HG02970 (cell line): ENCODE data around the gene UNC13D.

Experiments
- ATAC-seq: cut with Tn5 transposase; IDR thresholded peaks from one replicate; pipeline ENCODE4 v1.9.1; 2021; ENCODE audit warnings: mild to moderate bottlenecking, moderate library complexity, moderate number of reproducible peaks; ENCODE audit not compliant: unreplicated experiment, low FRiP score

UNC13D gene

DNA sequence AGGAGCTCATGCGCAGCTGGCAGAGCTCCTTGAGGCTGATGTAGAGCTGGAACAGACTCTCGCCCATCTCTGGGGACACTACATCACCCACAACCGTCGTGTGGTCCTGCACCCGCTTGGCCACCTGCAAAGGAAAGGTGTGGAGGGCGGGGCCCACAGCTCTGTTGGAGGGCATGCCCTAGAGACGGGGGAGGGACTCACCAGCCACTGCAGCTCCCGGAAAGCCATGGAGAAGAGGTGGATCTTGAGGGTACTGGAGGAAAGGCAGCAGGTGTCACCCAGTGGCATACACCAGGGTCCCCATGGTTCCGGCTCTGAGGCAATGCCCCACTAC, 8.6 kb downstream of the UNC13D start:
- ATAC-seq = no peak

DNA sequence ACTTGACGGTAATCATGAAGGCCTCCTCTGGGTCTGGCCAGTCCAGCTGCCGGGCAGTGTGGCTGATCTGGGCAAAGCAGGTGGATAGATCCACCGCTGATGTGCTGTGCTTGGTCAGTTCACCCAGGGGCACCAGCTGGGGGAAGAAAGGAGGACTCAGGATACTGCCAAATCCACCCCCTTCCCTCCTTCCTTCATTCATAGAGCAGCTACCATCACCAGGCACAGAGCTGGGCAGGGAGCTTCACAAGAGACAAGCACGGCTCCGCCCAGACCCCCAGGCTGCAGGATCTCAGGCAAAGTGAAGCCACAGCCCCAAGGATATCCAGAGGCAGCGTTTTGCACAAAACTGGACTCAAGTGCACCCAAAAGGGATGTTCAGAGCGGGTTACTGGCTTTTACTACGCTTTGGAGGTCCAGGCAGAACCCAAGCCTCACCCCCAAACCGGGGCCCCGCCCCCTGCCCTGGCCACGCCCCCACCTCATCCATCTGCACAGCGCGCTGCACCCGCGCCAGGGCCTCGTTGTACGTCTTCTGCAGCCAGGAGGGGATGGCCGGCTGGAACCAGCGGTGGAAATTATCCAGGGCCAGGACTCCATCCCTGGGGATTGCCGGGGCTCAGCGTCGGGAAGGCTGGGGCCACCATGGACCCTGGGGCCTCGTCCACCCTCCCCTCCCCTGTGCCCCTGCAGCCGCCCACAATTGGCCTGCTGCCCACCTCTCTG, 9.1 kb downstream of the UNC13D start:
- ATAC-seq = no peak

DNA sequence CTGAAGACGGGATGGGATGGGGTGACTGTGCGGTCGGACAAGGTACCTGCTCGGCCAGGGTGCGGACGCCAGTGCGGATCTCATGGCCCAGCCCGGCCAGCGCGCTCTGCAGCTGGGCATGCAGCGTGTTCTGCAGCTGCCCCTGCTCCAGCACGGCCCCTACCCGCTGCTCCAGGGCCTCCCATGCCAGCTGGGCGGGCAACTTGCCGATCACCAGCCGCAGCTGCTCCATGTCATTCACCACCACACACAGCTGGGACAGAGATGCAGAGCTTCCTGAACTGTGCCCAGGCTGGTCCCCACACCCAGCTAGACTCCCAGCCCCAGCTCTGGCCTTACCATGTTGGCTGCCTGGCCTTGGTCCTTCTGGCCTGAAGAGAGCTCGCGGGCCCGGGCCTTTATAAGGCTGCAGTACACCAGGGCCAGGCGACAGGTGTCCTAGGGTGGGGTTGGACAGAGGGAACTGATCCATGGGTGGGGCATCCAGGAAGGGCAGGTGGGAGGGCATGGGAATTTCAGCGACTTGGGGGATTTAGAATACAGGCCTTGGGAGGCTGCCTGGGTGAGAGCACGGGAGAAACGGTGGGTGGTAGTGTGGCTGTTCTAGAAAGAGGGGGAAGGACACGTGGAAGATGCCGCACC, 9.8 kb downstream of the UNC13D start:
- ATAC-seq = no peak

DNA sequence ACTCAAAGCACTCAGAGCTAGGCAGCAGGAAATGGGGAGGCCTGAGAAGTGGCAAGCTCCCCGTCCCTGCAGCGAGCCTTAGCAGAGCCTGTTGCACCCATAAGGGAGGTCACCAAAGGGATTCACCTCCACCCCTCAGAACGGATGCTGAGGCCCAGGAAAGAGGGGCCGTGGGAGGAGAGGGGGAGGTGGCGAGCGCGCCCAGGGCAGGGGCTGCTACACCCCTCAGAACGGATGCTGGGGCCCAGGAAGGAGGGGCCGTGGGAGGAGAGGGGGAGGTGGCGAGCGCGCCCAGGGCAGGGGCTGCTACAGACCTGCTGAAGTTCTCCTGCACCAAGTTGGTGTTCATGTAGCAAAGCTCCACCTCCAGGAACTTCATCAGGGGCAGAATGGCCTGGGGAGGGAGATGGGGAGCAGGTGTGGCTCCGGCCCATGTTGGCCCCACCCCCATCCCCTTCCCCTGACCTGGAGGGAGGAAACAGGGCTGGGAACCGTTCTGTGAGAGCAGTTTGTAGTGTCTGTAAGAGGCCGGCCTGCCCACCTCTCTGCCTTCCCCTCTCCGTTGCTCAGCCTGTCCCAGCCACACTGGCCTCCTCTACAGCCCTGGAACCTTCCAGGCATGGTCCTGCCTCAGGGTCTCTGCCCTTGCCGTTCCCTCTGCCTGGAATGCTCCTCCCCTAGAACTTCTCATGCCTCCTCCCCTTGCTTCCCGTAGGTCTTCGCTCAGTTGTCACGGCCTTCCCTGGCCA, 11.4 kb downstream of the UNC13D start:
- ATAC-seq = no peak

DNA sequence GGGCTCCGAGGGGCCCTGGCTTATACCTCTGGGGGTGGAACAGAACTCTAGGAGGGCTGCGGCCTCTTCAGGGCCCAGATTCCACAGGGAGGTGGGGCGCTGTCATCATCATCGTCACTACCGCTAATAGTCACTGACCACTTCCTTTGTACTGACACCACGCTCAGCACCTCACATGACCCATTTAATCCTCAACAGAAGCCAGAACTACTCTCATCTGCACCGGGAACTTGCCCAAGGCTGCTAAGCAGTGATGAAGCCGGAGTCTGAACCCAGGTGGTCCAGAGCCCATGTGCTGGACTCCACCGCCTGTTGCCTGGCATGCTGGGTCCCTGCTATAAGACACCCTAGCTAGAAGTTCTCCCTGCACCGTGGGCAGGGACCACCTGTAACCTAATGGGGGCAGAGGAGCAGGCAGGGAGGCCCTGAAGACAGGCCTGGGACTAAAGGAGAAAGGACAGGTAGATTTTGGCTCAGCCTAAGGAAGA, 12.0 kb downstream of the UNC13D start:
- no peak for ATAC-seq

DNA sequence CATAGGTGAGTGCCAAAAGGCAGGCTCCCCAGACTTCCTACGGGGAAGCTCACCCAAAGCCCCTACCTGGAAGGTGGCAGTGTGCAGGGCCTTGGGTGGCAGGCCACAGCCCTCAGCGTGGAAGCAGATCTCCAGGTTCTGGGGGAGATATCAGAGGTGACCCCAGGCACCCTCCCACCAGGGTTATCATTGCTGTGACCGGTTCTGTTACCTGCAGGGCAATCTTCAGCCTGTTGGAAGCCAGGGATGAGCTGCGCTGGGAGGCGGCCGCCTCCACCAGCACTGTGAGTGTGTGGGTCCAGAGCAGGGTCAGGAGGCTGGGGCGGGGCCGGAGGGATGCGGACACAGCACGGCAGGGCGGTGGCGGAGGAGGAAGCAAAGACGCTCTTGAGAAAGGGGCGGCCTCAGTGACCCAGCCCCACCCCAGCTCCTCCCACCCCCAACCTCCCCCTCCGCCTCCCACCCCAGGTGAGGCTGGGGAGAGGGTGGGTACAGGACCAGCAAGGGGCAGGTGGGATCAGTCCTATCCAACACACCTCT, 13.1 kb downstream of the UNC13D start:
- ATAC-seq = no peak

DNA sequence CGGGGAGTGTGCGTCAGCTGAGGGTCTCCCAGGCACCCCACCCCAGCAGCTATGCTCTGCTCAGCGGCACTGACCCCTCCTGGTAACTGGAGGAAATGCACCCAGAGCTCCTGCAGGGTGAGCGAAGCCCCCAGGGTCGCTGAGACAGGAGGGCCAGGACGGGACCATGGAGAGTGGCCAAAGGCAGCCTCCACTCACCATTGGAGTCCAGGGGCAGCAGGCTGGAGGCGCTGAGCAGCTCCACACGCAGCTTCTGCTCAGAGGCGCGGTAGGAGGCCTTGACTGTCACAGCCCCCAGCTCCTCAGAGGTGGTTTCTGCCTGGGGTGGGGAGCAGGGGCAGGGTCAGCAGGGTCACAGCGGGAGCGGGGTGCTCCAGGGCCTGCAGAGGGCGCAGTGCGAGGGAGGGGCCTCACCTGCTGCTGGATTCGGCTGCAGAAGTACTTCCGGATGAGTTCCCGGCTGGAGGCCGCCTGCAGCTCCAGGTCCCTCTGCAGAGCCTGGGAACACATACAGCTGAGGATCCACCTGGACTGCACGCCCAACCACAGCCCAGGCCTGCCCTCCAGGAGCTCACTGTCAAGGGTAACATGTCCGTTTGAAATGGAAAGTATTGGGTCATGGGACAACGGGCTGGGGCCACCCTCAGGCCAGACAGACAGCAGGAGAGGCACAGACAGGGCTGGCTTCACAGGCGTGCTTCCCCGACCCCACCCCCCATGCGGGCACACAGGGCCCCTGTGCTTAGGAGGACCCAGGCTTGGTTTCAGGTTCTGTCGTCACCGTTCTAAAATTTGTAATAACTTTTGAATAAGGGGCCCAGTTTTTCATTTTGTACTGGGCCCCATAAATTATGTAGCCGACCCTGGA, 13.8 kb downstream of the UNC13D start:
- ATAC-seq = no peak

DNA sequence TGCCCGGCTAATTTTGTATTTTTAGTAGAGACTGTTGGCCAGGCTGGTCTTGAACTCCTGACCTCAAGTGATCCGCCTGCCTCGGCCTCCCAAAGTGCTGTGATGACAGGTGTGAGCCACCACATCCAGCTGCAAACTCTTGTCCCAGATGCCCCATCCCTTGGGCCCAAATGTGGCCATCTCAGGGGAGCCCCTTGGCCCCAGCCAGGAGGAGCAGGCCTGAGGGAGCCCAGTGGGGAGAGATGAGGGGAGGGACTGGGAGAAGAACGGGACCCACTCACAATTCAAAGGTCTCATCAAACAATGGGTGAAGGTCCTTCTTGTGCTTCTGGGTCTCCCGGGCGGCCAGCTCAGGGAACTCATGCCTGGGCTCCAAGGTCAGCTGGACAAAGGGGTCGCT, 14.5 kb downstream of the UNC13D start:
- ATAC-seq = no peak

DNA sequence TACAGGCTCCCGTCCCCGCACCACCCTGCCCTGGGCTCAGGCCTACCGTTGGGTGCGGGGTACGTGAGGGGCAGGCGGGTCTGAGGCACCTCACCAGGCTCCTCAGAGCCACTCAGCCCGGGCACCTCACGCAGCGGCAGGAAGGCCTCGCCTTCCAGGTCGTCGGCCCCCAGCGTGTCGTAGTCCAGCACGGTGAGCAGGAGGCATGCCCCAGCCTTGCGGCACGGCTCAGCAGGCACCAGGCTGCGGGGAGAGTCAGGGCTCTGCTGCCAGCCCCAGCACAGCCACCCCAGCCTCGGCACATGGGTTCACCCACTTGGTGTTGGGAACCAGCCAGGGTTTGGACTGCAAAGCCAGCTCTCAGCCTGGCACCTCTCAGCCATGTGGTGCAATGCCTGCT, 15.5 kb downstream of the UNC13D start:
- ATAC-seq = no peak

DNA sequence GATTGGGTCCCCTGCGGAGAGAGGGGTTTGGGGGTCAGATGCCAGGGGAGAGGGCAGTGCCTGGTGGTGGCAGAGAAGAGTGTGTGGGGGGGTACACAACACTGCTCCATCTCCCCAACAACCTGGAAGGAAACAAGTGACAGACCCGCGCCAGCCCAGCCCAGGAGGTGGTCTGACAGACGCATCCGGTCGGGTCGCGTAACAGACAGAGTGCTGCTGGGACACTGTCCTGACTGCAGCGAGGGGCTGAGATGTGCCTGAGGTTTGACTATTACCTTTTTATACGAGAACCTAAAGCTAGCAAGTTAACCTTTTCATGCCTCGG, 16.2 kb downstream of the UNC13D start:
- ATAC-seq = no peak

DNA sequence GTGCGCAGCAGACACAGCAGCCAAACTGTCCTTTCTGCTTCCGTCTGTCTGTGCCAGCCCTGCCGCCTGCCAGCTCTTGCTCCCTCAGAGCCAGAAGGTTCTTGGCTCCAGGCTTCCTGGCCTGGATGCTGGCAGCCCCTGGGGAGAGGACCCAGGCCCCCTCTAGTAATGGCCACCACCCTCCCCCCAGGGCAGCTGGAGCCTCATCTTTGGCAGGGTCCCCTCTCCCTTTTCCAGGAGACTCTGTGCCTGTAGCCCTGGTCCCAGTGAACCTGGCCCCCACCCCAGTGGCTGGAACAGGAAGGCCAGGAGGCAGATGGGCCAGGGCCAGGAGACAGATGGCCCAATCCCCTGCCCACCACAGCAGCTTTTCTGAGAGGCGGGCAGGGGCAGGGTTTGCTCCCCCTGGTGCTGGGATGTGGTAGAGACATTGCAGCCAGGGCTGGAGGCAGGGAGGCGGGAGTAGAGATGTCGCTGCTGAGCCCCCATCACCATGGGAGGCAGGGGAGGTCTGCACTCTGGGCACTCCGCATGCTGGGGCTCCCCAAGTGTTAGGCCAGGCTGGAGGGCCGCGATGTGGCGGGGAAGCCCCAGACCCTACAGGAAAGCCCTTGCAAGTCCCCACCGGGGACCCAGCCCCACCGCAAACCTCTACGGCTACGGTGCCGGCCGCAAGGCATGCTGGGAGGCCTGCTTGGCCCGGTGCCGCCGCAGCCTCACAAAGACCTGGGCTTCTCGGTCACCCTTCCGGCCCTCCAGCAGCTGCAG, 16.7 kb downstream of the UNC13D start:
- no peak for ATAC-seq

DNA sequence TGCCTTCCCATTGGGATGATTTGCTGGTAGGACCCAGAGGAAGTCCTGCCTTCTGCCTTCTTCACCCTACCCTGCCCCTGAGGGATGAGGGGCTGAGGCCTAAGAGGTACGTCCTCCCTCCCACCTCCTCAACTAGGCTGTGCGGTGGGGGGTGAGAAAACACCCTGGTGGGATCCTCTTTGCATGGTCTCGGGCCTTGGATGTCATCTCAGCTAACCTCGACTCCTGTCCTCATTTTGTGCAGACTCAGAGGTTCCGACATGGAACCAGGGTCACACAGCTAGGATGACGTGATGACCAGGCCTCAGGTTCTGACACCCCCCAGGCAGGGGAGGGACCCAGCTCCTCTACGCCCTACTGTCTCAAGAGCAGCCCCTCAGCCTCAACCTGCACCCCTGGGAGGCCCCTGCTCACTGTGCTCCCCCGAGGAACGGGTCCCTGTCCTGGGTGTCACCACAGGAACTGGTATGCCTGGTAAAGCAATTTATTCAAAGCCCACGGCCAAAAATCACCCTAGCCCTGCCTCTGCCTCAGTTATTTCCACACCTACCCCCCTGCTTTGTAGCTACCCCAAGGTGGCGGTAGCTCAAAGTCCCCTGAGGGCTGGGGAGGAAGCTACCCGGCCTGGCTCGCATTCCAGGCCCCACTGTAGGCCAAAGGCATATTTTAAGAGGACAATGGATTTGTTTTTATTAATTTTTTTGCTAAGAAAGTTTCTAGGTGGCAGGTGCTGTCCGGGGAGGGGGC, 17.5 kb downstream of the UNC13D start:
- ATAC-seq = no peak

DNA sequence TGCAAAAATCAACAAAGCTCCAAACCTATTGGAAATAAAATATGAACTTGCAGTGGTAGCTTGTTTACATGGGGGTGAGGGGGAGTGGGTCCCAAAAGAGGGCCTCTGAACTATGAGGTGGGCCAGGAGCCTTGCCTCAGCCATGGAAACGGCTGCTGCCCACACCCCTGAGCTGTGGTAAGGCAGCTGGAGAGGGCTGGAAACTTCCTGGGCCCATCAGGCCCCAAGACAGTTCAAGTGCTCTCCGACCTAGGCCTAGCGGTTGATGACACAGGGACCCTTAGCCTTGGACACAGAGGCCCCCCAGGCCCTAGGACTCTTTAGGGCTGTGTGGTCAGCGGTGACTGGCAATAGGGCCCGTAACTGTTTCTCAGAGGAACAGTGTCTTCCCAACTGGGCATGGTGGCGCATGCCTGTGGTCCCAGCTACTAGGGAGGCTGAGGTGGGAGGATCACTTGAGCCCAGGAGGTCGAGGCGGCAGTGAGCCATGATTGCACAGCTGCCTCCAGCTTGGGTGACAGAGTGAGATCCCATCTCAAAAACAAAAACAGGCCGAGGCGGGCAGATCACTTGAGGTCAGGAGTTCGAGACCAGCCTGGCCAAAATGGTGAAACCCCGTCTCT, 18.3 kb downstream of the UNC13D start:
- no peak for ATAC-seq

DNA sequence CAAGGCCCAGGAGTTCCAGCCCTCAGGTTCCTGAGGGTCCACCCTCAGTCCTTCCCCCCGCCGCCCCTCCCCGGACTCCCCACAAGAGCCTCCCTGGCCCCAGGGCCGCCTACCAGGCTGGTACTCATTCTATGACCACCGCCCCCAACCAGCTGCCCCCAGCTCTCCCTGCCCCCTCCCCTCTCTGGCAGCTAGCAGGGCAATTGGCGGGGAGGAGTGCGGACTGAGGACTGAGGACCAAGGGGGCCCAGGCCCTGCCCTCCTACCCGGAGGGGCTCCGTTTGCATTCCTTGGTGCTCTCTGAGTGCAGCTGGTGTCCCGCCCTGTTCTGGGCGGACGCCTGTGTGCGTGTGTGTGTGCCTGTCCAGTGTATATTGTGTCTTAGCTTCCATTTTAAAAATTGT, 19.1 kb downstream of the UNC13D start:
- no peak for ATAC-seq

DNA sequence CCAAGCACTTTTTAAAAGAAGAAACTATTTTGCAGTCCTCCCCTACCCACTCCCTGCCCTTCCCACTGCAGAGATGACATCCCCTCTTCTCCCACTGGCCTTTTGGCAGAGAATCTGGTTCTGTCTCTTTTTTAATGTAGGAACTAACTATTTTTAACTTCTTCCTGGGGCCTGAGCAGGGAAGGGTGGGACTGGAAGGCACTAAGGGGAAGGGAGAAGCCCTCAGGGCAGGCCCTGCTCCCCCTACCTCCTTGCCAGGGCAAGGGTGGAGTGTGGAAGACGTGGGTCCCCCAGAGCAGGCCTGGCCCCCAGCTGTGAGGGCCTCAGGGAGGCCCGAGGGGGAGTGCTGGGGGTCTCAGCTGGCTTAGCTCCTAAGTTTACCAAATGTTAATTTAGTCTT, 19.5 kb downstream of the UNC13D start:
- no peak for ATAC-seq

DNA sequence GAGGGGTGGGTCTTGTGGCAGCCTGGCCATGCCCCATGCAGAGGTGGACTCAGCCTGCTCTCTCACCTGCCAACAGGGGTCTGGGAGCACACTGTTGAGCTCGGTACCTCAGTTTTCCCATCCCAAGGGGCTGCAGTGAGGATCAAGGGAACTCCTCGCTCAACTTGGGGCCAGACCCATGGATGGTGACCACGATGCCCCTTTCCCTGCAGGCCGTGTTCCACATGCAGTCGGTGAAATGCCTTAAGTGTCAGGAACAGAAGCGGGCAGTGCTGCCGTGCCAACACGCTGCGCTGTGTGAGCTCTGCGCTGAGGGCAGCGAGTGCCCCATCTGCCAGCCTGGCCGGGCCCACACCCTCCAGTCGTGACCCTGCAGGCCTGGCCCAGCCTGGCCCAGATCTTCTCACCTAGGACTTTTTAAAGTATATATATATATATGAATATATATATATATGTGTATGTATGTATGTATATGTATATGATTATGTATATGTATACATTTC, 20.1 kb downstream of the UNC13D start:
- ATAC-seq = no peak

DNA sequence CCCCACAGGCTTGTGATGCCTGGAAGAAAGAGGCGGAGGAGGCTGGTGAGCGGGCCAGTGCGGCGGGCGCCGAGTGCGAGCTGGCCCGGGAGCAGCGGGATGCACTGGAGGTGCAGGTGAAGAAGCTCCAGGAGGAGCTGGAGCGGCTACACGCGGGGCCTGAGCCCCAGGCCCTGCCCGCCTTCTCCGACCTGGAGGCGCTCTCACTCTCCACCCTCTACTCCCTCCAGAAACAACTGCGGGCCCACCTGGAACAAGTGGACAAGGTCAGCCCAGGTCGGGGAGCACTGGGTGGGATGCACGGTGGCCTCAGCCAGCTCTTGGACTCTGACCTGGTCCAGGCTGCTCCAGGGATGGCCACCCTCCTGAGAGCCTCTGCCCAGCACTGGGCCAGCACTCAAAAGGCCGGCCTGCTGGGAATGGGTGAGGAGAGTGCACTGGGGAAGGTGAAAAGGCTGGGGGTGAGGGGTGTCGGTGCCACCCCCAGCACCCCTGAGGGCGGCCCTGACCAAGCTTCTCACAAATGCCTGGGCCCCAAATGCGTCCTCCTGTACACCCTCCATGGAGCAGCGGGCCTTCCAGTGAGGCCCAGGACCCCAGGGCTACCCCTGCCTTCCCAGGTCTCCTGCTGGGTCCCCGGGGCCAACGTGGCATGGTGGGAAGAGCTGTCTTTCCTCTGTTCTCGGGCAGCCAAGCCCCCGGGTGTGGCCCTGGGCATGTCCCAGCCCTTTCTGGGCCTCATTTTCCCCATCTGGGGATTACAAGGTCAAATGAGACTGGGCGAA, 20.8 kb downstream of the UNC13D start:
- no peak for ATAC-seq

DNA sequence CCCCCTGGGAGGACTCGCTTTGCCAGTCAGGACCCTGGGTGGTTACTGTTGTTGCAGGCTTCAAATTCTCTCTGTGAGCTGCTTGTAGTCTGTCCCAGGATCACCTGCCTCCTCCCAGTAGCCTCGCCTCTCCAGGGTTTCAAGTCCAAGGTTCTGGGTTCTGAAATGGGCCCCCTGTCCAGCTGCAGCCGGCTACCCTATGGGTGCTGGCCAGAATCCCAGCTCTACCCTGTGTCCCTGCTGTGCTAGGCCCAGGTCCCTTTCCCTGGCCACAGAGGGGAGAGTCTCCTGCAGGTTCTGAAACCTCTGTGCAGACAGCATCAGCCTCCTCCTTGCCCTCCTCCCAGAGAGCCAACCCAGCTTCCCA, 21.4 kb downstream of the UNC13D start:
- no peak for ATAC-seq
